SK-N-MC (cell line): ENCODE results near the gene ZSCAN12.

Source experiments
- EZH2 ChIP-seq: fragments of 200-600 bp; sonication (generic); IDR thresholded peaks from one replicate; pipeline ENCODE4 v1.6.1; 2017; ENCODE audit warnings: antibody characterized with exemption
- FOXP2 ChIP-seq: optimal IDR thresholded peaks from 2 replicates; pipeline ENCODE3; 2011; ENCODE audit warnings: mild to moderate bottlenecking, moderate library complexity; ENCODE audit not compliant: insufficient read depth; ENCODE audit errors: extremely low read length, control extremely low read depth
- POLR2AphosphoS5 ChIP-seq: IDR thresholded peaks from 2 replicates; pipeline ENCODE4 v1.6.1; 2012; ENCODE audit warnings: mild to moderate bottlenecking, low read depth, low read length, borderline replicate concordance

GRCh38 chr6:28351087-28351486 lies 48.5 kb downstream of the ZSCAN12 start:
- TF ChIP-seq POLR2AphosphoS5 (no peak), EZH2 (no peak), FOXP2 (no peak)
